A549 (cell line): ENCODE measurements around the gene LLGL2. TPM values are rescaled to one million over a fixed set of nuclear protein-coding genes. Genes with fewer than 3 reads are reported as not detected.

ENCODE experiments used
- ATAC-seq, 2 experiments: fragments of 200-7000 bp in 1 of 2; fragments of >200 bp in 1 of 2; cut with Nextera tagmentation in 1 of 2; cut with Tn5 transposase in 1 of 2; 3 replicates each; pipeline versions ENCODE4 v1.8.0 to v1.9.1; 2018 to 2020; ENCODE audit warnings: mild to moderate bottlenecking in 1 of 2, moderate library complexity in 1 of 2
- CTCF ChIA-PET: fragments of 300-600 bp; sonication (Branson Sonifier 250); formaldehyde crosslinking; extraction: SDS; loops from one replicate; lab custom pipeline; 2021; ENCODE audit warnings: antibody characterized with exemption, inconsistent platforms; lab: Yijun Ruan, JAX
- POLR2A ChIA-PET: fragments of 350-600 bp; formaldehyde crosslinking; extraction: SDS; loops from one replicate; lab custom pipeline; 2021; ENCODE audit warnings: antibody characterized with exemption, inconsistent platforms; lab: Yijun Ruan, JAX
- DNase-seq, 2 experiments: peaks; one replicate each; pipeline versions ENCODE4 v3.0.0 to v3.0.0-alpha.2; 2011 to 2016; ENCODE audit warnings: low read depth in 1 of 2, low spot score in 1 of 2
- FAIRE-seq: peaks from 2 replicates; lab custom pipeline; 2011; peaks lifted over from hg19 to GRCh38; lab: Jason Lieb, UNC
- H3K27ac ChIP-seq, 2 experiments: fragments of >200 bp; sonication (Bioruptor Twin); formaldehyde crosslinking; 3 replicates each; pipeline ENCODE4 v1.5.1; 2016 to 2017
- H3K4me1 ChIP-seq: fragments of >200 bp; sonication (Bioruptor Twin); formaldehyde crosslinking; 3 replicates; pipeline ENCODE4 v1.6.1; 2016
- H3K4me2 ChIP-seq: fragments of >200 bp; sonication (Bioruptor Twin); formaldehyde crosslinking; 3 replicates; pipeline ENCODE4 v1.6.1; 2016
- H3K4me3 ChIP-seq: fragments of >200 bp; sonication (Bioruptor Twin); formaldehyde crosslinking; 3 replicates; pipeline ENCODE4 v1.5.1; 2016
- H3K9me3 ChIP-seq: fragments of >200 bp; sonication (Bioruptor Twin); formaldehyde crosslinking; 3 replicates; pipeline ENCODE4 v1.6.1; 2016
- BCL3 ChIP-seq: fragments of >200 bp; sonication (Bioruptor Twin); formaldehyde crosslinking; IDR thresholded peaks from 3 replicates; pipeline ENCODE4 v1.6.1; 2016
- CBX8 ChIP-seq: fragments of 200-600 bp; sonication (generic); IDR thresholded peaks from 2 replicates; pipeline ENCODE4 v1.6.1; 2016
- ESRRA ChIP-seq: fragments of 150-350 bp; IDR thresholded peaks from 2 replicates; pipeline ENCODE4 v1.6.1; 2014; ENCODE audit warnings: mild to moderate bottlenecking, low read length, borderline replicate concordance
- FOSL2 ChIP-seq, 2 experiments: fragments of 450-650 bp in 1 of 2; fragments of >200 bp in 1 of 2; sonication (Bioruptor Twin) in 1 of 2; formaldehyde crosslinking; IDR thresholded peaks; 2 replicates each; pipeline versions ENCODE4 v1.5.0 to v1.6.1; 2016 to 2020; ENCODE audit warnings: mild to moderate bottlenecking in 1 of 2, moderate library complexity in 1 of 2
- FOXS1 ChIP-seq: fragments of 250-450 bp; sonication (Bioruptor Pico); IDR thresholded peaks from 2 replicates; pipeline ENCODE4 v1.5.0; 2020; ENCODE audit warnings: mild to moderate bottlenecking, moderate library complexity
- HDAC2 ChIP-seq: fragments of 200-600 bp; sonication (generic); IDR thresholded peaks from 2 replicates; pipeline ENCODE4 v1.6.1; 2016
- HES2 ChIP-seq: fragments of >200 bp; sonication (Bioruptor Twin); formaldehyde crosslinking; IDR thresholded peaks from 2 replicates; pipeline ENCODE4 v1.6.1; 2016
- HOXA7 ChIP-seq: fragments of 250-450 bp; sonication (Bioruptor Pico); IDR thresholded peaks from 2 replicates; pipeline ENCODE4 v1.5.0; 2020; ENCODE audit warnings: mild to moderate bottlenecking, moderate library complexity
- HOXB5 ChIP-seq: fragments of 250-450 bp; sonication (Bioruptor Pico); IDR thresholded peaks from 2 replicates; pipeline ENCODE4 v1.5.0; 2020; ENCODE audit warnings: mild to moderate bottlenecking, moderate library complexity
- JUN ChIP-seq, 2 experiments: fragments of >200 bp; sonication (Bioruptor Twin); formaldehyde crosslinking; IDR thresholded peaks; 2 replicates in 1 of 2; 3 replicates in 1 of 2; pipeline ENCODE4 v1.6.1; 2016 to 2017
- JUNB ChIP-seq: fragments of >200 bp; sonication (Bioruptor Twin); formaldehyde crosslinking; IDR thresholded peaks from 2 replicates; pipeline ENCODE4 v1.6.1; 2016
- MAZ ChIP-seq: fragments of 150-350 bp; IDR thresholded peaks from 2 replicates; pipeline ENCODE4 v1.6.1; 2014; ENCODE audit warnings: antibody characterized with exemption, low read depth, low read length, borderline replicate concordance
- MYC ChIP-seq: IDR thresholded peaks from 2 replicates; pipeline ENCODE4 v1.6.1; 2012; ENCODE audit warnings: mild to moderate bottlenecking, inconsistent platforms, low read length, improper control_type of control experiment, borderline replicate concordance
- NFE2L2 ChIP-seq: fragments of 150-350 bp; conservative IDR thresholded peaks from 2 replicates; pipeline ENCODE4 v1.6.1; 2014; ENCODE audit warnings: low read length
- NPAS2 ChIP-seq: fragments of 250-450 bp; sonication (Bioruptor Pico); IDR thresholded peaks from 2 replicates; pipeline ENCODE4 v1.8.0; 2022; ENCODE audit warnings: mild to moderate bottlenecking, moderate library complexity, borderline replicate concordance
- RARB ChIP-seq: fragments of 250-450 bp; sonication (Bioruptor Pico); IDR thresholded peaks from 2 replicates; pipeline ENCODE4 v1.8.0; 2021; ENCODE audit warnings: mild to moderate bottlenecking, moderate library complexity
- RFX5 ChIP-seq: fragments of 450-650 bp; IDR thresholded peaks from 2 replicates; pipeline ENCODE4 v1.7.1; 2014; ENCODE audit warnings: antibody characterized with exemption, mild to moderate bottlenecking, moderate library complexity
- SMC3 ChIP-seq: fragments of >200 bp; sonication (Bioruptor Twin); formaldehyde crosslinking; IDR thresholded peaks from 3 replicates; pipeline ENCODE4 v1.6.1; 2018; ENCODE audit warnings: inconsistent platforms
- TFCP2L1 ChIP-seq: fragments of 250-450 bp; sonication (Bioruptor Pico); IDR thresholded peaks from 2 replicates; pipeline ENCODE4 v1.5.0; 2021; ENCODE audit warnings: mild to moderate bottlenecking
- ZSCAN20 ChIP-seq: fragments of 250-450 bp; sonication (Bioruptor Pico); IDR thresholded peaks from 2 replicates; pipeline ENCODE4 v1.8.0; 2022; ENCODE audit warnings: mild to moderate bottlenecking, moderate library complexity
- WGBS: methylation state at CpG from one replicate; pipeline ENCODE4 v1.1.6; 2017; ENCODE audit errors: missing lambda C conversion rate; 5-methylcytosine and 5-hydroxymethylcytosine counted together
- polyA plus RNA-seq, 4 experiments: library from polyadenylated mRNA; depleted of rRNA in 3 of 4; stranded (reverse); fragments of >200 nt; fragmentation: RNase III in 1 of 4; extraction: RNeasy Plus Mini Kit Qiagen cat#74134 plus additional on column Dnase treatment in 1 of 4; gene quantifications; 2 replicates in 3 of 4; 3 replicates in 1 of 4; pipeline ENCODE4 v1.2.3, GENCODE V29; 2011 to 2017
- TF ChIP-seq, protein P1 (sequence below): fragments of 200-600 bp; sonication (generic); IDR thresholded peaks from 2 replicates; pipeline ENCODE4 v1.6.1; 2016; ENCODE audit warnings: antibody characterized with exemption, mild to moderate bottlenecking, moderate library complexity

LLGL2 gene
- polyA plus RNA-seq, 2 of the 4 experiments (the other 2 are of a cell fraction): 18.9 to 35.0 TPM

GRCh38 chr17:75516619-75517296 is 8.7 kb upstream of the LLGL2 start:
- Histone ChIP-seq H3K4me2 (peak overlapping the region; percentile 98), H3K27ac (peak overlapping the region; percentile 91 to 98), H3K9me3 (no peaks in the 10 kb centered on the region), H3K4me1 (peaks cover 36% of the 10 kb centered on the region), H3K4me3 (peak overlapping the region; percentile 89)
- ChIA-PET CTCF (interaction anchor here (0.7 to 7.1 kb wide), 53 partner anchors 8 to 380 kb away, joined by 3 to 55 read pairs (median 5); partner anchors contain the start of genes LLGL2, MIF4GD, SMIM5 and TMEM94), POLR2A (interaction anchor here (0.5 to 1.7 kb wide), 12 partner anchors 8 to 263 kb away, joined by 3 to 19 read pairs (median 4); partner anchors contain the start of genes GRB2, LLGL2, MIF4GD and SLC25A19)
- FAIRE-seq (no peak), ATAC-seq (peak in 1 of 2 experiments; percentile 15; a peak in 3 of 6 replicates), DNase-seq (peak in 1 of 2 experiments; percentile 52)
- TF ChIP-seq RFX5 (no peak), SMC3 (no peak), ESRRA (no peak), MYC (peak; percentile 51; the same call in 1 of the 2 replicates), JUN (IDR thresholded peaks at IDR 0.05) (peak in 1 of 2 experiments; percentile 36; a peak in 2 of 5 replicates)
- WGBS: under 1% methylated on average over 7 of the region's 65 CpGs

- Histone ChIP-seq H3K4me1 (peaks cover 29% of the 10 kb centered on the region), H3K27ac (peak overlapping the region; percentile 91 to 98), H3K9me3 (no peaks in the 10 kb centered on the region), H3K4me2 (peak overlapping the region; percentile 98), H3K4me3 (peak overlapping the region; percentile 89)
- no peak for ATAC-seq
- peak in 1 of 2 experiments; percentile 81 for DNase-seq
- ChIA-PET POLR2A (interaction anchor here (0.8 to 1.7 kb wide), 3 partner anchors 7 to 61 kb away, joined by 4 to 19 read pairs (median 12); partner anchors contain the start of genes LLGL2 and TMEM94), CTCF (interaction anchor here (1.0 to 7.1 kb wide), 18 partner anchors 9 to 233 kb away, joined by 3 to 55 read pairs (median 8); partner anchors contain the start of gene SMIM5)
- no peak for FAIRE-seq
- TF ChIP-seq FOXS1 (CRISPR knock-in tag) (no peak), NFE2L2 (no peak), HOXB5 (CRISPR knock-in tag) (no peak), RARB (CRISPR knock-in tag) (no peak), JUNB (no peak), ZSCAN20 (no peak), MAZ (no peak), FOSL2 (IDR thresholded peaks at IDR 0.05) (no peak), FOSL2 (CRISPR knock-in tag; IDR thresholded peaks at IDR 0.05) (no peak), HES2 (no peak), CBX8 (no peak), ESRRA (no peak), BCL3 (no peak), TFCP2L1 (CRISPR knock-in tag) (no peak), NPAS2 (no peak), HOXA7 (CRISPR knock-in tag) (no peak), RFX5 (no peak), HDAC2 (no peak)
- TF ChIP-seq, protein P1, sequence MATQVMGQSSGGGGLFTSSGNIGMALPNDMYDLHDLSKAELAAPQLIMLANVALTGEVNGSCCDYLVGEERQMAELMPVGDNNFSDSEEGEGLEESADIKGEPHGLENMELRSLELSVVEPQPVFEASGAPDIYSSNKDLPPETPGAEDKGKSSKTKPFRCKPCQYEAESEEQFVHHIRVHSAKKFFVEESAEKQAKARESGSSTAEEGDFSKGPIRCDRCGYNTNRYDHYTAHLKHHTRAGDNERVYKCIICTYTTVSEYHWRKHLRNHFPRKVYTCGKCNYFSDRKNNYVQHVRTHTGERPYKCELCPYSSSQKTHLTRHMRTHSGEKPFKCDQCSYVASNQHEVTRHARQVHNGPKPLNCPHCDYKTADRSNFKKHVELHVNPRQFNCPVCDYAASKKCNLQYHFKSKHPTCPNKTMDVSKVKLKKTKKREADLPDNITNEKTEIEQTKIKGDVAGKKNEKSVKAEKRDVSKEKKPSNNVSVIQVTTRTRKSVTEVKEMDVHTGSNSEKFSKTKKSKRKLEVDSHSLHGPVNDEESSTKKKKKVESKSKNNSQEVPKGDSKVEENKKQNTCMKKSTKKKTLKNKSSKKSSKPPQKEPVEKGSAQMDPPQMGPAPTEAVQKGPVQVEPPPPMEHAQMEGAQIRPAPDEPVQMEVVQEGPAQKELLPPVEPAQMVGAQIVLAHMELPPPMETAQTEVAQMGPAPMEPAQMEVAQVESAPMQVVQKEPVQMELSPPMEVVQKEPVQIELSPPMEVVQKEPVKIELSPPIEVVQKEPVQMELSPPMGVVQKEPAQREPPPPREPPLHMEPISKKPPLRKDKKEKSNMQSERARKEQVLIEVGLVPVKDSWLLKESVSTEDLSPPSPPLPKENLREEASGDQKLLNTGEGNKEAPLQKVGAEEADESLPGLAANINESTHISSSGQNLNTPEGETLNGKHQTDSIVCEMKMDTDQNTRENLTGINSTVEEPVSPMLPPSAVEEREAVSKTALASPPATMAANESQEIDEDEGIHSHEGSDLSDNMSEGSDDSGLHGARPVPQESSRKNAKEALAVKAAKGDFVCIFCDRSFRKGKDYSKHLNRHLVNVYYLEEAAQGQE: no peak
- WGBS: 38% methylated on average over 10 of the region's 10 CpGs
Observed at GRCh38 chr17:75517297-75517865, 8.1 kb upstream of the LLGL2 start.
